Esophagus squamous epithelium (tissue), 5 donors: ENCODE measurements around the gene TBC1D26. TPM values are rescaled to one million over a fixed set of nuclear protein-coding genes. Genes with fewer than 3 reads are reported as not detected.
A peak's percentile ranks its signal among the peaks of the same experiment; 100 is the strongest.
"Not testable (repeated sequence)": the region's sequence is repeated elsewhere in the genome, so short reads cannot be mapped to it uniquely, and the experiment has no call there.

ENCODE experiments used
- DNase-seq: peaks from one replicate; lab custom pipeline; 2025; lab: John Stamatoyannopoulos, UW
- H3K27ac ChIP-seq, 4 donors: fragments of 200-600 bp; sonication (generic); one replicate each; pipeline ENCODE4 v1.5.1; 2016 to 2019; ENCODE audit warnings: mild to moderate bottlenecking in 1 of 4
- H3K27me3 ChIP-seq, 4 donors: fragments of 200-600 bp; sonication (generic); 1 replicate in 3 of 4; 2 replicates in 1 of 4; pipeline versions ENCODE4 v1.5.1 to v1.6.0; 2017 to 2021; ENCODE audit warnings: antibody characterized with exemption in 1 of 4
- H3K36me3 ChIP-seq, 3 donors: fragments of 200-600 bp; sonication (generic); one replicate each; pipeline ENCODE4 v1.5.1; 2016 to 2019
- H3K4me1 ChIP-seq, 3 donors: fragments of 200-600 bp; sonication (generic); one replicate each; pipeline ENCODE4 v1.5.1; 2017 to 2019
- H3K4me3 ChIP-seq, 4 donors: fragments of 200-600 bp; sonication (generic); 1 replicate in 3 of 4; 2 replicates in 1 of 4; pipeline ENCODE4 v1.5.1; 2016 to 2019; ENCODE audit warnings: mild to moderate bottlenecking in 2 of 4, moderate library complexity in 1 of 4
- H3K9me3 ChIP-seq, 3 donors: fragments of 200-600 bp; sonication (generic); one replicate each; pipeline ENCODE4 v1.5.1; 2016 to 2019
- CTCF ChIP-seq, 6 experiments: fragments of 450-650 bp in 4 of 6; fragments of 200-600 bp in 2 of 6; sonication (generic) in 2 of 6; IDR thresholded peaks; one replicate each; pipeline ENCODE4 v1.5.1; 2016 to 2019; ENCODE audit warnings: antibody characterized with exemption in 6 of 6, mild to moderate bottlenecking in 4 of 6, moderate library complexity in 4 of 6
- POLR2A ChIP-seq, 4 donors: fragments of 450-650 bp; IDR thresholded peaks; one replicate each; pipeline ENCODE4 v1.6.1; 2017; ENCODE audit warnings: antibody characterized with exemption in 4 of 4, mild to moderate bottlenecking in 4 of 4, moderate library complexity in 3 of 4
- WGBS, 2 donors: methylation state at CpG; one replicate each; pipeline ENCODE4 v1.1.5; 2018; 5-methylcytosine and 5-hydroxymethylcytosine counted together
- intact Hi-C: fragments of 100-400 bp; cut with DNase I; formaldehyde crosslinking; loops from one replicate; pipeline ENCODE4 v1.15.0; 2022
- small RNA-seq, 4 donors: library from RNA; depleted of rRNA; stranded (forward); fragments of <200 nt; gene quantifications; one replicate each; pipeline ENCODE3, GENCODE V24; 2016
- total RNA-seq, 4 donors: library from RNA; depleted of rRNA; stranded (reverse); fragments of >200 nt; gene quantifications; one replicate each; pipeline ENCODE4 v1.1.0, GENCODE V29; 2016
- donor health status: DM: yes; HTN: yes; CAD: no.

TBC1D26 gene
- total RNA-seq, 4 donors from 2014 or later: not detected

- 18 to 20% methylated on average over 11 to 14 of the region's 32 CpGs for WGBS, 2 donors
- no peaks in the 10 kb centered on the region for H3K27me3 ChIP-seq
- peaks cover 0 to 9% (median 0%) of the 10 kb centered on the region in 3 donors for H3K9me3 ChIP-seq
- peaks cover 0 to 23% (median 0%) of the 10 kb centered on the region in 3 donors for H3K4me1 ChIP-seq
- TF ChIP-seq CTCF (IDR thresholded peaks at IDR 0.05) (no peak), POLR2A (IDR thresholded peaks at IDR 0.05) (no peak)
- peak overlapping the region; percentile 61 to 78 (median 73) for H3K27ac ChIP-seq
- peak overlapping the region; percentile 32 to 66 (median 50) for H3K4me3 ChIP-seq
- no peak for DNase-seq
- intact Hi-C loops: loop anchor here (10.0 kb wide), 1 partner anchor 98 kb away; the partner anchor contains the start of gene TRIM16
- no peaks in the 10 kb centered on the region for H3K36me3 ChIP-seq
Measured at GRCh38 chr17:15782866-15783265, 50.8 kb downstream of the TBC1D26 start.

DNA sequence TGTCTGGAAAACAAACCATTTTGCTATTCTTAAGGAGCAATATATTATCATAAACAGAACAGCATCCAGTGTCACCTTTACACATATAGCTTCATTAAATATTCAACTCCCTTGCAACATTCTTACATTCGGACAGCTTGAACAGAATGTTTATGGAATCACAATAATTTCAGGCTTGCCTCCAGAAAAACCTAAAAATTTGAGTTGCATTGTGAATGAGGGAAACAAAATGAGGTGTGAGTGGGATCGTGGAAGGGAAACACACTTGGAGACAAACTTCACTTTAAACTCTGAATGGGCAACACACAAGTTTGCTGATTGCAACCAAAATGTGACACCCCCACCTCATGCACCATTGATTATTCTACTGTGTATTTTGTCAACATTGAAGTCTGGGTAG lies 51.4 kb downstream of the TBC1D26 start:
- TF ChIP-seq CTCF (IDR thresholded peaks at IDR 0.05) (no peak), POLR2A (IDR thresholded peaks at IDR 0.05) (no peak)

DNA sequence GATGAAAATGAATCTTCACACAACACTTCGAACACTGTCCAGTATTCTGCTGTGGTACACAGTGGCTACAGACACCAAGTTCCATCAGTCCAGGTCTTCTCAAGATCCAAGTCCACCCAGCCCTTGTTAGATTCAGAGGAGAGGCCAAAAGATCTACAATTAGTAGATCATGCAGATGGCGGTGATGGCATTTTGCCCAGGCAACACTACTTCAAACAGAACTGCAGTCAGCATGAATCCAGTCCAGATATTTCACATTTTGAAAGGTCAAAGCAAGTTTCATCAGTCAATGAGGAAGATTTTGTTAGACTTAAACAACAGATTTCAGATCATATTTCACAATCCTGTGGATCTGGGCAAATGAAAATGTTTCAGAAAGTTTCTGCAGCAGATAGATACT lies 52.3 kb downstream of the TBC1D26 start:
- not testable (repeated sequence) for DNase-seq, H3K4me3 ChIP-seq
- intact Hi-C loops: loop anchor here (10.0 kb wide), 1 partner anchor 100 kb away; the partner anchor contains the start of gene TRIM16

More for the DNA sequence above, 51.4 kb downstream of the TBC1D26 start:
- H3K4me3 ChIP-seq: no peak overlapping the region
- H3K36me3 ChIP-seq: no peaks in the 10 kb centered on the region
- DNase-seq: no peak
- peak overlapping the region in 2 of 4 donors; percentile 71 to 78 for H3K27ac ChIP-seq
- H3K4me1 ChIP-seq: peaks cover 0 to 23% (median 0%) of the 10 kb centered on the region in 3 donors
- H3K9me3 ChIP-seq: peaks cover 0 to 9% (median 0%) of the 10 kb centered on the region in 3 donors
- no peaks in the 10 kb centered on the region for H3K27me3 ChIP-seq
- 80 to 93% methylated on average over 2 of the region's 2 CpGs for WGBS, 2 donors
- intact Hi-C loops: loop anchor here (10.0 kb wide), 1 partner anchor 99 kb away; the partner anchor contains the start of gene TRIM16

GRCh38 chr17:15787363-15788075 lies 55.4 kb downstream of the TBC1D26 start:
- H3K36me3 ChIP-seq, DNase-seq, H3K4me3 ChIP-seq, H3K27ac ChIP-seq, H3K27me3 ChIP-seq, H3K9me3 ChIP-seq: not testable (repeated sequence)
- 96 to 100% methylated on average over 7 to 20 of the region's 29 CpGs for WGBS, 2 donors
- peaks cover 0 to 19% (median 0%) of the 10 kb centered on the region in 3 donors for H3K4me1 ChIP-seq
- intact Hi-C loops: loop anchor here (10.0 kb wide), 1 partner anchor 103 kb away; the partner anchor contains the start of gene TRIM16

More for the DNA sequence above, 52.3 kb downstream of the TBC1D26 start:
- H3K36me3 ChIP-seq, H3K27ac ChIP-seq, H3K27me3 ChIP-seq, H3K9me3 ChIP-seq: not testable (repeated sequence)
- WGBS, 2 donors: 58 to 73% methylated on average over 2 of the region's 2 CpGs
- peaks cover 0 to 23% (median 0%) of the 10 kb centered on the region in 3 donors for H3K4me1 ChIP-seq

- H3K27me3 ChIP-seq, H3K36me3 ChIP-seq, H3K27ac ChIP-seq, H3K9me3 ChIP-seq, H3K4me3 ChIP-seq, DNase-seq: not testable (repeated sequence)
- H3K4me1 ChIP-seq: peaks cover 0 to 13% (median 0%) of the 10 kb centered on the region in 3 donors
- no CpG with 5 or more reads among the region's 2 CpGs for WGBS, 2 donors
- intact Hi-C loops: loop anchor here (10.0 kb wide), 1 partner anchor 104 kb away; the partner anchor contains the start of gene TRIM16
Measured at GRCh38 chr17:15788365-15788764, 56.3 kb downstream of the TBC1D26 start.

Small RNA genes lying within 50 kb of the gene (small RNA-seq; reads per million reads assigned to genes)
- 0 reads per million in 4 donors for gene AC015922.1
- 0 reads per million in 4 donors for gene RNA5SP436

Other genes starting within 250 kb of the TBC1D26 start
- gene TVP23C, start 168.8 kb upstream of the TBC1D26 start, total RNA-seq: 10 to 100 TPM in 3 of 4 donors, 1 to 10 TPM in 1; 4.2 to 27.1 (median 18.5) TPM
- gene FBXW10B, start 112.6 kb upstream of the TBC1D26 start, total RNA-seq: 10 to 100 TPM in 2 of 4 donors, 1 to 10 TPM in 2; 4.7 to 28.0 (median 9.5) TPM
- gene TRIM16, start 48.0 kb upstream of the TBC1D26 start, total RNA-seq: 100 to 1,000 TPM; 102 to 208 (median 167) TPM
- 10 to 100 TPM in 3 of 4 donors, 1 to 10 TPM in 1; 7.5 to 19.9 (median 15.3) TPM for gene ZNF286A, start 32.5 kb upstream of the TBC1D26 start, total RNA-seq
- 10 to 100 TPM; 12.2 to 34.9 (median 32.0) TPM for gene ADORA2B, start 212.8 kb downstream of the TBC1D26 start, total RNA-seq